Bronchial epithelial cell (primary cell): ENCODE data around the gene PRCP. TPM values are rescaled to one million over a fixed set of nuclear protein-coding genes. Genes with fewer than 3 reads are reported as not detected.

Source experiments
- DNase-seq: peaks from one replicate; pipeline ENCODE4 v3.0.0-alpha.2; 2010; ENCODE audit warnings: low read depth
- FAIRE-seq: peaks from 2 replicates; lab custom pipeline; 2011; peaks lifted over from hg19 to GRCh38; lab: Jason Lieb, UNC
- H3K27me3 ChIP-seq: 2 replicates; pipeline ENCODE4 v1.5.1; 2011; ENCODE audit warnings: low read length; ENCODE audit not compliant: control insufficient read depth, insufficient read depth
- H3K36me3 ChIP-seq: 2 replicates; pipeline ENCODE4 v1.5.1; 2011; ENCODE audit warnings: low read length; ENCODE audit not compliant: control insufficient read depth, insufficient read depth
- H3K4me3 ChIP-seq: 2 replicates; pipeline ENCODE4 v1.5.1; 2011; ENCODE audit warnings: mild to moderate bottlenecking, low read depth, low read length, control low read depth
- CTCF ChIP-seq: IDR thresholded peaks from 2 replicates; pipeline ENCODE4 v1.5.1; 2011; ENCODE audit warnings: mild to moderate bottlenecking, moderate library complexity, low read length, control low read depth, inconsistent platforms; ENCODE audit not compliant: insufficient read depth, severe bottlenecking
- total RNA-seq: library from RNA; depleted of rRNA; stranded (reverse); fragments of >200 nt; gene quantifications from 2 replicates; pipeline ENCODE4 v1.2.1, GENCODE V29; 2014

The PRCP gene
- total RNA-seq, 1 donor from 2014 or later: 10.0 TPM

GRCh38 chr11:82903843-82904586, 3.8 kb upstream of the PRCP start:
- Histone ChIP-seq H3K36me3 (no peaks in the 10 kb centered on the region), H3K27me3 (no peaks in the 10 kb centered on the region), H3K4me3 (no peak overlapping the region)
- peak; percentile 63 for DNase-seq
- TF ChIP-seq CTCF: no peak
- FAIRE-seq: no peak

- no peak for TF ChIP-seq CTCF
- H3K4me3 ChIP-seq: no peak overlapping the region
- DNase-seq: no peak
- H3K36me3 ChIP-seq: no peaks in the 10 kb centered on the region
- FAIRE-seq: no peak
- no peaks in the 10 kb centered on the region for H3K27me3 ChIP-seq
Measured at GRCh38 chr11:82902880-82903279, 2.6 kb upstream of the PRCP start.

GRCh38 chr11:82901922-82902485, 1.8 kb upstream of the PRCP start:
- TF ChIP-seq CTCF: no peak
- no peaks in the 10 kb centered on the region for H3K27me3 ChIP-seq
- H3K36me3 ChIP-seq: no peaks in the 10 kb centered on the region
- H3K4me3 ChIP-seq: peak overlapping the region; percentile 60
- DNase-seq (peak; percentile 2), FAIRE-seq (no peak)

GRCh38 chr11:82901165-82901921, 1.1 kb upstream of the PRCP start, which contains the start of gene DDIAS:
TSS of gene DDIAS (plus strand) at chr11:82901736. CDS start at chr11:82914739, 13,003 bp downstream.
- TF ChIP-seq CTCF: no peak
- Histone ChIP-seq H3K36me3 (no peaks in the 10 kb centered on the region), H3K4me3 (peak within 1 kb of the TSS; percentile 60), H3K27me3 (no peaks in the 10 kb centered on the region)
- FAIRE-seq (no peak), DNase-seq (peak; percentile 96)

DNA sequence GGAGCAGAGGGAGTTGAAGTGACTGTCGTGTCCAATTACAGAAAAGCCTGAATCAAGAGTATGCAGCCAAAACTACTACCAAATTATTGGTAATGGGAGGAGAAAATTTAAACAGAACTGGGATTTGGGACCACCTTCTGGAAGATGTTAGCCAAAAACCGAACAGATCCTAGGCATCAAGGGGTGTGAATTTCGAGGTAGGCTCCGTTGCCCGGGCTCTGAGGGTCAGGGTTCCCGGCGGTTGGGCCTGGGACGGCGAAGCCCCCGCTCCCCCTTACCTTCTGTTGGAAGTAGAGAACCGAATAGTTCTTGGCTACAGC, 313 bp downstream of the PRCP start:
- Histone ChIP-seq H3K27me3 (no peaks in the 10 kb centered on the region), H3K36me3 (no peaks in the 10 kb centered on the region), H3K4me3 (peak overlapping the region; percentile 60)
- no peak for DNase-seq
- FAIRE-seq: no peak
- TF ChIP-seq CTCF: no peak
